T-cell (primary cell): ENCODE measurements around the gene KIFC1. TPM values are rescaled to one million over a fixed set of nuclear protein-coding genes. Genes with fewer than 3 reads are reported as not detected.

Experiments used
- ATAC-seq, 4 experiments: fragments of 200-7000 bp in 3 of 4; fragments of 150-1000 bp in 1 of 4; cut with Tn5 transposase; replicated peaks in 1 of 4; 1 replicate in 3 of 4; 2 replicates in 1 of 4; pipeline ENCODE4 v1.10.0; 2021; ENCODE audit warnings: moderate library complexity in 3 of 4, mild to moderate bottlenecking in 2 of 4, moderate number of reproducible peaks in 1 of 4
- CTCF ChIA-PET, 2 donors: fragments of 300-600 bp; sonication (Branson Sonifier 250); formaldehyde crosslinking; loops; one replicate each; lab custom pipeline; 2022; ENCODE audit warnings: antibody characterized with exemption in 2 of 2; lab: Charles Lee
- POLR2A ChIA-PET, 2 donors: fragments of 300-600 bp; sonication (Branson Sonifier 250); formaldehyde crosslinking; loops; one replicate each; lab custom pipeline; 2022; ENCODE audit warnings: antibody characterized with exemption in 2 of 2; lab: Charles Lee
- DNase-seq, 35 experiments: peaks; one replicate each; pipeline versions ENCODE4 v3.0.0 to v3.0.0-alpha.2; 2013 to 2023
- H3K27ac ChIP-seq: one replicate; pipeline ENCODE4 v1.5.1; 2013; ENCODE audit warnings: low read length
- H3K27me3 ChIP-seq, 2 experiments: replicated peaks in 1 of 2; 1 replicate in 1 of 2; 2 replicates in 1 of 2; pipeline versions ENCODE4 v1.6.1 to v1.7.0; 2013; ENCODE audit warnings: low read length in 1 of 2, mixed read lengths in 1 of 2; ENCODE audit not compliant: control insufficient read depth in 2 of 2, insufficient read depth in 2 of 2; ENCODE audit errors: extremely low read depth in 1 of 2
- H3K36me3 ChIP-seq, 2 donors: 1 replicate in 1 of 2; 2 replicates in 1 of 2; pipeline versions ENCODE4 v1.6.1 to v1.7.0; 2013; ENCODE audit warnings: low read length in 1 of 2; ENCODE audit not compliant: control insufficient read depth in 2 of 2, insufficient read depth in 1 of 2; ENCODE audit errors: extremely low read depth in 1 of 2
- H3K4me1 ChIP-seq, 2 experiments: 1 replicate in 1 of 2; 2 replicates in 1 of 2; pipeline versions ENCODE4 v1.6.1 to v1.7.0; 2013; ENCODE audit warnings: low read length in 2 of 2, mixed read lengths in 1 of 2; ENCODE audit not compliant: insufficient read depth in 2 of 2, control insufficient read depth in 1 of 2; ENCODE audit errors: extremely low read depth in 1 of 2
- H3K4me3 ChIP-seq, 2 donors: 1 replicate in 1 of 2; 2 replicates in 1 of 2; pipeline versions ENCODE4 v1.5.1 to v1.7.0; 2013; ENCODE audit warnings: mild to moderate bottlenecking in 2 of 2, low read length in 1 of 2, moderate library complexity in 1 of 2; ENCODE audit not compliant: control insufficient read depth in 1 of 2; ENCODE audit errors: extremely low read depth in 1 of 2
- H3K9me3 ChIP-seq: 2 replicates; pipeline ENCODE4 v1.7.0; 2013
- H3K27ac Mint-ChIP-seq, 2 donors: one replicate each; pipeline ENCODE4 v1.8.0; 2020 to 2021; ENCODE audit warnings: mild to moderate bottlenecking in 2 of 2, mixed read lengths in 2 of 2
- H3K27me3 Mint-ChIP-seq, 2 donors: one replicate each; pipeline ENCODE4 v1.8.0; 2021 to 2022; ENCODE audit warnings: mixed read lengths in 2 of 2
- H3K36me3 Mint-ChIP-seq: one replicate; pipeline ENCODE4 v1.8.0; 2021; ENCODE audit warnings: mixed read lengths
- H3K4me1 Mint-ChIP-seq, 3 donors: one replicate each; pipeline ENCODE4 v1.8.0; 2020 to 2022; ENCODE audit warnings: mixed read lengths in 3 of 3, mild to moderate bottlenecking in 1 of 3
- H3K4me3 Mint-ChIP-seq, 3 donors: one replicate each; pipeline ENCODE4 v1.8.0; 2020 to 2022; ENCODE audit warnings: mild to moderate bottlenecking in 3 of 3, mixed read lengths in 3 of 3, moderate library complexity in 3 of 3
- H3K9me3 Mint-ChIP-seq, 3 donors: one replicate each; pipeline ENCODE4 v1.8.0; 2020 to 2022; ENCODE audit warnings: mixed read lengths in 3 of 3
- WGBS: methylation state at CpG from one replicate; pipeline ENCODE4 v1.1.5; 2013; ENCODE audit warnings: missing lambda C conversion rate; ENCODE audit not compliant: insufficient coverage; 5-methylcytosine and 5-hydroxymethylcytosine counted together
- total RNA-seq, 35 experiments: library from RNA in 6 of 35; stranded (reverse) in 6 of 35; fragments of 120-200 nt in 1 of 35; gene quantifications; one replicate each; pipeline versions ENCODE4 v1.2.1 to v1.2.4 and lab custom pipeline; 2013 to 2026

Gene KIFC1
- total RNA-seq, 5 donors from 2014 or later (not counting 1 experiment from before 2014, with no cell fraction given), result 1.1 to 2.9 (median 1.8) TPM

DNA sequence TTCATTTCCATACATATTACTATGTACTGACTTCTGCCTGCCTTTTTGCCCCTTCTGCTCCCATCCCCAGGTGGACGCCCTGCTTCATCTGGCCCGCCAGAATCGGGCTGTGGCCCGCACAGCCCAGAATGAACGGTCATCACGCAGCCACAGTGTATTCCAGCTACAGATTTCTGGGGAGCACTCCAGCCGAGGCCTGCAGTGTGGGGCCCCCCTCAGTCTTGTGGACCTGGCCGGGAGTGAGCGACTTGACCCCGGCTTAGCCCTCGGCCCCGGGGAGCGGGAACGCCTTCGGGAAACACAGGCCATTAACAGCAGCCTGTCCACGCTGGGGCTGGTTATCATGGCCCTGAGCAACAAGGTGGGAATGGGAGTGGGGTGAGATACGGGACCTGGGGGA, 14.5 kb downstream of the KIFC1 start:
- H3K36me3 Mint-ChIP-seq, result no peaks in the 10 kb centered on the region
- POLR2A ChIA-PET, result no interaction called here
- over 99% methylated on average over 9 of the region's 17 CpGs for WGBS

GRCh38 chr6:33407132-33407718, 15.6 kb downstream of the KIFC1 start:
- peak in 1 of 35 experiments; percentile 46 for DNase-seq
- Histone ChIP-seq H3K27me3 (no peaks in the 10 kb centered on the region), H3K27ac (no peak overlapping the region), H3K9me3 (no peaks in the 10 kb centered on the region), H3K4me1 (peaks cover 4 to 36% of the 10 kb centered on the region in 2 experiments), H3K4me3 (no peak overlapping the region), H3K36me3 (peaks cover 0 to 2% of the 10 kb centered on the region in 2 donors)
- ATAC-seq, result no peak
- Mint-ChIP-seq H3K4me3 (no peak overlapping the region), H3K27ac (no peak overlapping the region), H3K4me1 (peaks cover 16 to 36% (median 20%) of the 10 kb centered on the region in 3 donors), H3K27me3 (no peaks in the 10 kb centered on the region), H3K36me3 (peaks cover under 1% of the 10 kb centered on the region), H3K9me3 (no peaks in the 10 kb centered on the region)
- ChIA-PET CTCF (interaction anchor here in 1 of 2 donors (0.7 kb wide), 1 partner anchor 9 kb away, joined by 3 read pairs; no protein-coding TSS in a partner anchor), POLR2A (no interaction called here)
- WGBS, result 100% methylated on average over 2 of the region's 5 CpGs

More for the DNA sequence above, 14.5 kb downstream of the KIFC1 start:
- H3K4me1 Mint-ChIP-seq, result peaks cover 9 to 29% (median 12%) of the 10 kb centered on the region in 3 donors
- DNase-seq (no peak), ATAC-seq (no peak)
- no peak overlapping the region for H3K4me3 Mint-ChIP-seq
- CTCF ChIA-PET, result no interaction called here
- H3K27ac ChIP-seq, result no peak overlapping the region
- H3K27ac Mint-ChIP-seq, result peak overlapping the region in 1 of 2 donors; percentile 55
- H3K4me3 ChIP-seq, result no peak overlapping the region
- H3K4me1 ChIP-seq, result peaks cover 4 to 25% of the 10 kb centered on the region in 2 experiments
- H3K9me3 Mint-ChIP-seq, result no peaks in the 10 kb centered on the region
- H3K27me3 Mint-ChIP-seq, result no peaks in the 10 kb centered on the region
- H3K27me3 ChIP-seq, result no peaks in the 10 kb centered on the region
- H3K36me3 ChIP-seq, result no peaks in the 10 kb centered on the region
- H3K9me3 ChIP-seq, result no peaks in the 10 kb centered on the region

DNA sequence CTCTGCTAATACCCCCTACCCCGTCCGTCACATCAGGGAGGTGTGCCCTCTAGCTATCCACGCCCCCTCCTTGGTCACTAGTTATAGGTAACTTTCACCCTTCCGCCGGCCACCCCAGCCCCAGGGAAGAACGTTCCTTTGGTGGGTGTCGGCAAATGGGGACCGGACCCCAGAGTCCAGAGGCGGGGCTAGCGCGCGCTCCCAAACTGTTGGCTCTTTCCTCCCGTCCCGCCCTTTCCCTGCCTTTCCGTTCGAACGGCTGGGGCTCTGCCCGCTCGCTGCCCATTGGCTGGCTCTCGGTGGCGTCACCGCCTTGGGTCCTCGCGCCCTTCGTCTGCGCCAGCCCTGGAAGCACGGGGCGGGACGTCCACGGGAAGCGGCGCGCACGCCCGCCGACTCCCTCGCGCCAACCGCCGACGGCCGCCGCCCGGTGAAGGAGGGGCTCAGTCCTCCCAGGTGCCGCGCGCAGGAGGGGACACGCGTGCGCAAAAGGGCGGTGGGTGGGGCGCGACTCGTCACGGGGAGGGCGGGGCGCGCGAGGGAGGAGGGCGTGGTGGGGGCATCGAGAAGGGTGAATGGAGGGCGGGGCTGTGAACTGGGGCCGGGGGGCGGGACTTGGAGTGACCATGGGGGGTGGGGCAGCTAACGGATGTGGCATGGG, 18.6 kb downstream of the KIFC1 start:
- Histone ChIP-seq H3K36me3 (peaks cover 0 to 32% of the 10 kb centered on the region in 2 donors), H3K4me3 (peak overlapping the region; percentile 71 to 90), H3K27ac (peak overlapping the region; percentile 97), H3K4me1 (peaks cover 4 to 62% of the 10 kb centered on the region in 2 experiments), H3K27me3 (no peaks in the 10 kb centered on the region), H3K9me3 (no peaks in the 10 kb centered on the region)
- H3K27me3 Mint-ChIP-seq, result no peaks in the 10 kb centered on the region
- peak overlapping the region; percentile 83 to 94 (median 87) for H3K4me3 Mint-ChIP-seq
- peaks cover 42 to 60% (median 50%) of the 10 kb centered on the region in 3 donors for H3K4me1 Mint-ChIP-seq
- H3K9me3 Mint-ChIP-seq, result no peaks in the 10 kb centered on the region
- ChIA-PET POLR2A (interaction anchor here in 1 of 2 donors (0.5 to 1.3 kb wide), 2 partner anchors 19 to 103 kb away, joined by 4 read pairs; no protein-coding TSS in a partner anchor), CTCF (interaction anchor here in 1 of 2 donors (0.6 to 1.8 kb wide), 3 partner anchors 20 to 301 kb away, joined by 4 to 11 read pairs (median 5); partner anchors contain the start of gene UQCC2)
- WGBS, result under 1% methylated on average over 37 of the region's 65 CpGs
- ATAC-seq (peak; percentile 81 to 85 (median 84)), DNase-seq (peak; percentile 91 to 99 (median 94))
- H3K27ac Mint-ChIP-seq, result peak overlapping the region; percentile 88
- H3K36me3 Mint-ChIP-seq, result peaks cover 22% of the 10 kb centered on the region

GRCh38 chr6:33410711-33411631, 19.3 kb downstream of the KIFC1 start, which contains the start of gene PHF1:
Gene PHF1 (plus strand): TSS chr6:33411014. CDS start chr6:33412264, 1,250 bp downstream.
- H3K9me3 Mint-ChIP-seq, result no peaks in the 10 kb centered on the region
- Histone ChIP-seq H3K27me3 (no peaks in the 10 kb centered on the region), H3K4me1 (peaks cover 4 to 62% of the 10 kb centered on the region in 2 experiments), H3K9me3 (no peaks in the 10 kb centered on the region), H3K27ac (peak within 1 kb of the TSS; percentile 97), H3K4me3 (peak within 1 kb of the TSS; percentile 71 to 90), H3K36me3 (peaks cover 0 to 39% of the 10 kb centered on the region in 2 donors)
- H3K27ac Mint-ChIP-seq, result peak within 1 kb of the TSS; percentile 91
- DNase-seq, result peak in 8 of 35 experiments; percentile 69 to 89 (median 80)
- ChIA-PET CTCF (interaction anchor here in 1 of 2 donors (1.3 to 1.8 kb wide), 2 partner anchors 21 to 160 kb away, joined by 5 to 11 read pairs; no protein-coding TSS in a partner anchor), POLR2A (interaction anchor here in 1 of 2 donors (0.6 to 1.3 kb wide), 2 partner anchors 20 to 164 kb away, joined by 4 read pairs; no protein-coding TSS in a partner anchor)
- WGBS, result under 1% methylated on average over 45 of the region's 67 CpGs
- ATAC-seq, result peak; percentile 61 to 70 (median 64)
- H3K4me1 Mint-ChIP-seq, result peaks cover 50 to 60% (median 58%) of the 10 kb centered on the region in 3 donors
- H3K36me3 Mint-ChIP-seq, result peaks cover 30% of the 10 kb centered on the region
- H3K4me3 Mint-ChIP-seq, result peak within 1 kb of the TSS; percentile 84 to 94 (median 87)
- H3K27me3 Mint-ChIP-seq, result no peaks in the 10 kb centered on the region

DNA sequence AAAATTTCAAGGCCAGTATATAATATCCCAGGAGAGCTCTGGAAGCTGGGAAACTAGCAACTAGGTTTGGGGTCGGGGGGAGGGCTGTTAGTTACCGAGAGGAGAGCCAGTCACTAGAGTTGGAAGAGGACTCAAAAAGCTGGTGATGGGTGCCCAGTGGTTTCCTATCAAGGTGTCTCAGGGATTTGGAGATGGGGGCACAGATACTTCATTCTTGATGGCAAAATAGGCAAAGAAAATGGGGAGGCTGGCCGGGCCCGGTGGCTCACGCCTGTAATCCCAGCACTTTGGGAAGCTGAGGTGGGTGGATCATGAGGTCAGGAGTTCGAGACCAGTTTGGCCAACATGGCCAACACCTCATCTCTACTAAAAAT, 20.0 kb downstream of the KIFC1 start:
- Mint-ChIP-seq H3K4me3 (peak overlapping the region; percentile 84 to 94 (median 85)), H3K4me1 (peaks cover 55 to 64% (median 61%) of the 10 kb centered on the region in 3 donors), H3K9me3 (no peaks in the 10 kb centered on the region), H3K27ac (peak overlapping the region; percentile 91), H3K27me3 (no peaks in the 10 kb centered on the region), H3K36me3 (peaks cover 32% of the 10 kb centered on the region)
- ATAC-seq (no peak), DNase-seq (peak in 1 of 35 experiments; percentile 20)
- POLR2A ChIA-PET, result interaction anchor here (0.6 kb wide), 2 partner anchors 15 to 163 kb away, joined by 4 read pairs; no protein-coding TSS in a partner anchor
- H3K4me3 ChIP-seq, result peak overlapping the region; percentile 63 to 90
- CTCF ChIA-PET, result no interaction called here
- H3K36me3 ChIP-seq, result peaks cover 0 to 46% of the 10 kb centered on the region in 2 donors
- no peaks in the 10 kb centered on the region for H3K9me3 ChIP-seq
- H3K27me3 ChIP-seq, result no peaks in the 10 kb centered on the region
- peak overlapping the region; percentile 95 for H3K27ac ChIP-seq
- peaks cover 5 to 64% of the 10 kb centered on the region in 2 experiments for H3K4me1 ChIP-seq
- WGBS, result 68% methylated on average over 3 of the region's 6 CpGs
